ENCODE results near the gene ABCC8.

Gene ABCC8

DNA sequence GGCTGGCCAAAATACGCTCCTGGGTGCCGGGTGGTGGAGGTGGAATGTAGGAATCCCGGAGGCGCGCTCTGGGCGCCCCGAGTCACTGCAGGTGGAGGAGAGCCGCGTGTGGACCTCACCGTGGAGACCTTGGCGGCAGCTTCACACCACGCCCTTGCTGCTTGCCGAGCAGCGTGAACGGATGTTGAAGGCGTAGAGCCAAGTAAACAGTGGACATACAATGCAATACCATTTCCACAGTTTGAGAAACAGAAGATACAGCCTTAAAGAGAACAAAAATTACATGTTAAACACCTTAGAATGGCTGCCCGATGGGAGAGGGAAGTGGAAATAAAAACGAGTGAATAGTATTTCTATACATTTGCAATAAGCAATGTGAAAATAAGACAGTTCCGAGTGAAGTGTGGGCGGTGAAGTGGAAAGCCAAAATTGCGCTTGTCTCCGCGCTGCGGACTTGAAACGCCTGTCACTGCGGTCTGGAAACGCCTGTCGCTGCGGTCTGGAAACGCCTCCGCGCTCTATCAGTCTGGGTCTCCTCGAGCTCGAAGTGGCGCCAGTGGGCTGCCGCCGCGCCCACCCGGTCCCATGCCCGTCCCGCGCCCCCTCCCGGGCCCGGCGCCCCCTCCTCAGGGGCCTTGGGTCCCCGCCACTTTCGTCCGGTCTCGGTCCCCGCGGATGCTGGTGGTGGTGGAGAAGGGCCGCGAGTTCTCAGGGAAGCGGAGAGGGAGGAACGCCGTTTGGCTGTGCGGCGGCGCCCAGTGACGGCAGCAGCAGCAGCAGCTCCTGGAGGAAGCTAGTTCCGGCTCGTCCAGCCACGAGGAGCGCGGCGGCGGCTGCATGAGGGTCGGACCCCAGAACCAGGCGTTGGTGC is 123.5 kb downstream of the ABCC8 start:
- H3K27me3 ChIP-seq (ENCODE audit: insufficient read depth, low read length), result no peaks in the 10 kb centered on the region
- H3K27ac ChIP-seq (ENCODE audit: low read depth, low read length, poor library complexity, severe bottlenecking), result peak overlapping the region; percentile 94
- H2AFZ ChIP-seq (ENCODE audit: low read length), result no peak overlapping the region
- TF ChIP-seq, protein P1, sequence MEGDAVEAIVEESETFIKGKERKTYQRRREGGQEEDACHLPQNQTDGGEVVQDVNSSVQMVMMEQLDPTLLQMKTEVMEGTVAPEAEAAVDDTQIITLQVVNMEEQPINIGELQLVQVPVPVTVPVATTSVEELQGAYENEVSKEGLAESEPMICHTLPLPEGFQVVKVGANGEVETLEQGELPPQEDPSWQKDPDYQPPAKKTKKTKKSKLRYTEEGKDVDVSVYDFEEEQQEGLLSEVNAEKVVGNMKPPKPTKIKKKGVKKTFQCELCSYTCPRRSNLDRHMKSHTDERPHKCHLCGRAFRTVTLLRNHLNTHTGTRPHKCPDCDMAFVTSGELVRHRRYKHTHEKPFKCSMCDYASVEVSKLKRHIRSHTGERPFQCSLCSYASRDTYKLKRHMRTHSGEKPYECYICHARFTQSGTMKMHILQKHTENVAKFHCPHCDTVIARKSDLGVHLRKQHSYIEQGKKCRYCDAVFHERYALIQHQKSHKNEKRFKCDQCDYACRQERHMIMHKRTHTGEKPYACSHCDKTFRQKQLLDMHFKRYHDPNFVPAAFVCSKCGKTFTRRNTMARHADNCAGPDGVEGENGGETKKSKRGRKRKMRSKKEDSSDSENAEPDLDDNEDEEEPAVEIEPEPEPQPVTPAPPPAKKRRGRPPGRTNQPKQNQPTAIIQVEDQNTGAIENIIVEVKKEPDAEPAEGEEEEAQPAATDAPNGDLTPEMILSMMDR (IDR thresholded peaks at IDR 0.05; ENCODE audit: low read length), result no peak
- no peak for TF ChIP-seq EZH2 (IDR thresholded peaks at IDR 0.05; ENCODE audit: borderline replicate concordance, low read length)
- H3K4me2 ChIP-seq (ENCODE audit: low read length), result peak overlapping the region; percentile 92
- peak overlapping the region; percentile 83 for H3K9ac ChIP-seq (ENCODE audit: low read length)
- peaks cover 32% of the 10 kb centered on the region for H3K36me3 ChIP-seq (ENCODE audit: insufficient read depth, low read length)
- no peaks in the 10 kb centered on the region for H3K9me3 ChIP-seq (ENCODE audit: low read length)
- no peaks in the 10 kb centered on the region for H4K20me1 ChIP-seq (ENCODE audit: insufficient read depth, low read length)
- peak overlapping the region; percentile 76 for H3K4me3 ChIP-seq (ENCODE audit: low read depth, low read length, poor library complexity, severe bottlenecking)
- H3K9me2 ChIP-seq (ENCODE audit: low read depth, low read length), result no peaks in the 10 kb centered on the region
- peaks cover 34% of the 10 kb centered on the region for H3K4me1 ChIP-seq (ENCODE audit: insufficient read depth, low read length, severe bottlenecking)
- peaks cover 11% of the 10 kb centered on the region; the same call in 1 of the 2 replicates for H3F3A ChIP-seq (ENCODE audit: insufficient read depth, low read length)
- H3K79me2 ChIP-seq (ENCODE audit: insufficient read depth, low read length), result peaks cover 15% of the 10 kb centered on the region

DNA sequence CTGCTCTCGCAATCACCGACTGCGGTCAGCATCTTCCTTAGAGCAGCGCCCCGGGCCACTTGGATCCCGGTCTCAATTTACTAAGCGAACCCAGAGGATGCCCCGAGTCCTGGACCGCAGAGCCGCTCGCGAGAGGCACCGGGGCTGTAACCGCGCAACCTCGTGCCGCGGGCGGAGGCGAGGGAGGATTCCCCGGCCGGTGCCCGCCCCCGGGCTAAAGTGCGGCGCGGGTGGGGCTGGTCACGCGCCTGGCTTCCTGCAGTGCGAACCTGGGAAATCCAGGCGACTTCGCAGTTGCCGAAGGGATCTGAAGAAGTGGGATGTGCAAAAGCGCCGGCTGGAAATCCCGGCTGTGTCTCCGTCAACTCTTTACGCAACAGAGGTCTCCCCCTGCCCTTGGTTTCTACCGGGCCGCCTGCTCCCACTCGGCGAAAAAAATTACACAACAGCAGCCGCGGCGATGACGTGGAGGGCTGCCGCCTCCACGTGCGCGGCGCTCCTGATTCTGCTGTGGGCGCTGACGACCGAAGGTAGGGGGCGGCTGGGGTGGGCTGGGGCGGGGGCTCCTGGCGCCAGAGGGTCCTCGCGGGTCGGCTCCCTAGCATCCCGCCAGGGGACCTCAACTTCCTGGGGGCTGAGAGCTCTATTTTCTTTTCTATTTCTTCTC is 125.0 kb downstream of the ABCC8 start, which contains the start of gene NCR3LG1:
Gene NCR3LG1, plus strand, starts transcription at position 291 of the 667 bp plus-strand sequence. Its CDS starts 170 bp downstream, at position 461.
- H3K27me3 ChIP-seq (ENCODE audit: insufficient read depth, low read length), result no peaks in the 10 kb centered on the region
- peak within 1 kb of the TSS; percentile 94 for H3K27ac ChIP-seq (ENCODE audit: low read depth, low read length, poor library complexity, severe bottlenecking)
- H2AFZ ChIP-seq (ENCODE audit: low read length), result no peak within 1 kb of the TSS; the same call in 1 of the 2 replicates
- no peak for TF ChIP-seq EZH2 (IDR thresholded peaks at IDR 0.05; ENCODE audit: borderline replicate concordance, low read length)
- TF ChIP-seq, protein P1 (IDR thresholded peaks at IDR 0.05; ENCODE audit: low read length), result no peak
- H3K9me3 ChIP-seq (ENCODE audit: low read length), result no peaks in the 10 kb centered on the region
- no peaks in the 10 kb centered on the region for H3K9me2 ChIP-seq (ENCODE audit: low read depth, low read length)
- peaks cover 11% of the 10 kb centered on the region; the same call in 1 of the 2 replicates for H3F3A ChIP-seq (ENCODE audit: insufficient read depth, low read length)
- H3K36me3 ChIP-seq (ENCODE audit: insufficient read depth, low read length), result peaks cover 17% of the 10 kb centered on the region
- peak within 1 kb of the TSS; percentile 92 for H3K4me2 ChIP-seq (ENCODE audit: low read length)
- H3K79me2 ChIP-seq (ENCODE audit: insufficient read depth, low read length), result peaks cover 10% of the 10 kb centered on the region
- H3K9ac ChIP-seq (ENCODE audit: low read length), result peak within 1 kb of the TSS; percentile 83
- peak within 1 kb of the TSS; percentile 76 for H3K4me3 ChIP-seq (ENCODE audit: low read depth, low read length, poor library complexity, severe bottlenecking)
- no peaks in the 10 kb centered on the region for H4K20me1 ChIP-seq (ENCODE audit: insufficient read depth, low read length)
- H3K4me1 ChIP-seq (ENCODE audit: insufficient read depth, low read length, severe bottlenecking), result peaks cover 31% of the 10 kb centered on the region

DNA sequence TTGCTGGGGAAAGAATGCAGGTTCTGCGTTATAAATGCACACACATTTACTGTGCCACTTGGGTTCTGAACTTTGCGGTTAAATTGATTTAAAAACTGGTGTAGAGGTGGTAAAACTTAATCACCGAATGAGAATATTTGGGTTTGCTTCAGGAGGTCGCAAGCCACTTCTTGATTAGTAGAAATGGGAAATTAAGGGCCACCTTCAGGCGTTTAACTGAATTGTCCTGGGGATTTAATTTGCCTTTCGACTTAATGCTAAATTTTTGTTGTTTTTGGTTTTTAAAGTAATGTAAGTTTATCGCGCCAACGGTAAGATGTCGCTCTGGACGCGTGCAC is 125.5 kb downstream of the ABCC8 start:
- Histone ChIP-seq H3K4me2 (ENCODE audit: low read length) (peak overlapping the region; percentile 92), H3K4me1 (ENCODE audit: insufficient read depth, low read length, severe bottlenecking) (peaks cover 31% of the 10 kb centered on the region), H3K36me3 (ENCODE audit: insufficient read depth, low read length) (peaks cover 12% of the 10 kb centered on the region), H3K79me2 (ENCODE audit: insufficient read depth, low read length) (peaks cover 10% of the 10 kb centered on the region), H3K9ac (ENCODE audit: low read length) (peak overlapping the region; percentile 83), H3K4me3 (ENCODE audit: low read depth, low read length, poor library complexity, severe bottlenecking) (peak overlapping the region; percentile 76), H4K20me1 (ENCODE audit: insufficient read depth, low read length) (no peaks in the 10 kb centered on the region), H3F3A (ENCODE audit: insufficient read depth, low read length) (peaks cover 11% of the 10 kb centered on the region; the same call in 1 of the 2 replicates), H3K9me2 (ENCODE audit: low read depth, low read length) (no peaks in the 10 kb centered on the region), H2AFZ (ENCODE audit: low read length) (no peak overlapping the region), H3K27me3 (ENCODE audit: insufficient read depth, low read length) (no peaks in the 10 kb centered on the region), H3K27ac (ENCODE audit: low read depth, low read length, poor library complexity, severe bottlenecking) (peak overlapping the region; percentile 94), H3K9me3 (ENCODE audit: low read length) (no peaks in the 10 kb centered on the region)
- no peak for TF ChIP-seq EZH2 (IDR thresholded peaks at IDR 0.05; ENCODE audit: borderline replicate concordance, low read length)
- TF ChIP-seq, protein P1 (IDR thresholded peaks at IDR 0.05; ENCODE audit: low read length), result peak; percentile 43; the same call in 1 of the 2 replicates

Measured in OCI-LY1 (cell line).